ENCODE results near the gene LGALS7.

Gene LGALS7

DNA sequence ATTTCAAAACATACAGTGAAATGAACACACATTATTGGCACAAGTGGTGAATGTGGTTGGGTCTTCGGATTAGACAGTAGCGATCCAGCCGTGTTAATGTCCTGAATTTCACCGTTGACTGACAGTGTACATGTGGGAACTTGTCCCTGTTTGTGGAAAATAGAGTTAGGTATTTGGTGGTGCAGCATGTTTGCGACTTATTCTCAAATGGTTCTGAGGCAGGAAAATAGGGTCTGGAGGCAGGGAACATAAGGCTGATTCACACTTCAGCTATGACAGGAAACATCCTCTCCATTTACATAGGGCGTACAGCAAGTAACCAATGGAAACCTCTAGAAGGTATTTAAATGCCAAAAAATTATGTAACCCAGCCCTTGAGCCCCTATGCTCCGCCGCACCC lies 19.9 kb upstream of the LGALS7 start:
- TF ChIP-seq, protein P1, sequence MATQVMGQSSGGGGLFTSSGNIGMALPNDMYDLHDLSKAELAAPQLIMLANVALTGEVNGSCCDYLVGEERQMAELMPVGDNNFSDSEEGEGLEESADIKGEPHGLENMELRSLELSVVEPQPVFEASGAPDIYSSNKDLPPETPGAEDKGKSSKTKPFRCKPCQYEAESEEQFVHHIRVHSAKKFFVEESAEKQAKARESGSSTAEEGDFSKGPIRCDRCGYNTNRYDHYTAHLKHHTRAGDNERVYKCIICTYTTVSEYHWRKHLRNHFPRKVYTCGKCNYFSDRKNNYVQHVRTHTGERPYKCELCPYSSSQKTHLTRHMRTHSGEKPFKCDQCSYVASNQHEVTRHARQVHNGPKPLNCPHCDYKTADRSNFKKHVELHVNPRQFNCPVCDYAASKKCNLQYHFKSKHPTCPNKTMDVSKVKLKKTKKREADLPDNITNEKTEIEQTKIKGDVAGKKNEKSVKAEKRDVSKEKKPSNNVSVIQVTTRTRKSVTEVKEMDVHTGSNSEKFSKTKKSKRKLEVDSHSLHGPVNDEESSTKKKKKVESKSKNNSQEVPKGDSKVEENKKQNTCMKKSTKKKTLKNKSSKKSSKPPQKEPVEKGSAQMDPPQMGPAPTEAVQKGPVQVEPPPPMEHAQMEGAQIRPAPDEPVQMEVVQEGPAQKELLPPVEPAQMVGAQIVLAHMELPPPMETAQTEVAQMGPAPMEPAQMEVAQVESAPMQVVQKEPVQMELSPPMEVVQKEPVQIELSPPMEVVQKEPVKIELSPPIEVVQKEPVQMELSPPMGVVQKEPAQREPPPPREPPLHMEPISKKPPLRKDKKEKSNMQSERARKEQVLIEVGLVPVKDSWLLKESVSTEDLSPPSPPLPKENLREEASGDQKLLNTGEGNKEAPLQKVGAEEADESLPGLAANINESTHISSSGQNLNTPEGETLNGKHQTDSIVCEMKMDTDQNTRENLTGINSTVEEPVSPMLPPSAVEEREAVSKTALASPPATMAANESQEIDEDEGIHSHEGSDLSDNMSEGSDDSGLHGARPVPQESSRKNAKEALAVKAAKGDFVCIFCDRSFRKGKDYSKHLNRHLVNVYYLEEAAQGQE (IDR thresholded peaks at IDR 0.05; ENCODE audit: low read depth), result no peak
- TF ChIP-seq CEBPB (IDR thresholded peaks at IDR 0.05) (no peak), USF1 (IDR thresholded peaks at IDR 0.05) (no peak), EP300 (IDR thresholded peaks at IDR 0.05; ENCODE audit: borderline replicate concordance) (no peak), YY1 (IDR thresholded peaks at IDR 0.05; ENCODE audit: low read depth) (no peak), ZBTB7A (IDR thresholded peaks at IDR 0.05; ENCODE audit: low read depth) (no peak), RAD21 (IDR thresholded peaks at IDR 0.05; ENCODE audit: low read depth) (no peak), TCF12 (IDR thresholded peaks at IDR 0.05; ENCODE audit: low read depth) (no peak), EGR1 (IDR thresholded peaks at IDR 0.05) (no peak), FOXM1 (IDR thresholded peaks at IDR 0.05; ENCODE audit: borderline replicate concordance, low read depth) (no peak), MAX (IDR thresholded peaks at IDR 0.05) (no peak), TAF1 (IDR thresholded peaks at IDR 0.05; ENCODE audit: low read depth) (no peak), CREB1 (IDR thresholded peaks at IDR 0.05; ENCODE audit: low read depth) (no peak), TEAD4 (IDR thresholded peaks at IDR 0.05) (no peak), NFIC (IDR thresholded peaks at IDR 0.05) (no peak)

DNA sequence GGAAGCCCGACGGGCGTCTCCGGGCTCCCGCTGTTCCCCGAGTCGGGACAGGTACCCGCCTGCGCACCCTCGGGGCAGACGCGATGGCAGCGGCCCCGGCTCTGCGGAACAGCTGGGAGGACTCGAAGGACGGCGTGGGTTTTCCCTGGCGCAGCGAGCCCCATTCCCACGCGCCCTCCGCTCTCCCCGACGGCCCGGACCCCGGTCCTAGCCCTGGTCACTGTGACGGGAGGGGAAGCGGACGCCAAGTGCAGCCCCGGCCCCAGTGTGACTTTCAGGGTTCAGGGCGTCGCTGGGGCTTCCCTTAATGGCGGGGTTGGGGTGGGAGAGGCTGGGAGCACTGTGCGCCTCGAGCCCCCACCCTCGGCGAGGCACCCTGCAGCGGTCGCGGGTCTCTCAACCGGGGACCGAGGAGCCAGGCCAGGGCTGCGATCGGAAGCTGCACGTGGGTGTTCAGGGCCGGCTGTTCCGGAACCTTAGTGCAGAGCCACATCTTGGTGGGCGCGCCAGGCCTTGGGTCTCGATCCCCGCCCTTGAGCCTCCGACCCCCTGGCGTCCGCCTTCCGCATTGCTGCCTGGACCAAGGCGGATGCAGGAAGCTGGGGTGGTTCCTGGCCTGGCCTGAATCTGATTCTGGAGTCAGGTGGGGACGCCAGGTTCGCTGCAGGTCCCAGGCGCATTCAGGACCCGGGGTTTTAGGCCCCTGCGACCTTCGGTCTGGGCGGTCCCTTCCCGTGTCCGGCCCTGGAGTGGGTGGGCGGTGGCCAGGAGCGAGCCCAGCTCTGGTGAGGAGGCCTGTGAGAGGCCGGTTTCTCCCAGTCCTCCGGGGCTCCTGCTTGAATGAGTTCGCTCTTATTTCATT lies 19.2 kb upstream of the LGALS7 start:
- TF ChIP-seq NFIC (IDR thresholded peaks at IDR 0.05) (no peak), TCF12 (IDR thresholded peaks at IDR 0.05; ENCODE audit: low read depth) (no peak), USF1 (IDR thresholded peaks at IDR 0.05) (no peak), TAF1 (IDR thresholded peaks at IDR 0.05; ENCODE audit: low read depth) (no peak), MAX (IDR thresholded peaks at IDR 0.05) (no peak), EP300 (IDR thresholded peaks at IDR 0.05; ENCODE audit: borderline replicate concordance) (no peak), EGR1 (IDR thresholded peaks at IDR 0.05) (no peak), ZBTB7A (IDR thresholded peaks at IDR 0.05; ENCODE audit: low read depth) (no peak), CEBPB (IDR thresholded peaks at IDR 0.05) (no peak), FOXM1 (IDR thresholded peaks at IDR 0.05; ENCODE audit: borderline replicate concordance, low read depth) (no peak), YY1 (IDR thresholded peaks at IDR 0.05; ENCODE audit: low read depth) (no peak), CREB1 (IDR thresholded peaks at IDR 0.05; ENCODE audit: low read depth) (no peak), RAD21 (IDR thresholded peaks at IDR 0.05; ENCODE audit: low read depth) (no peak), TEAD4 (IDR thresholded peaks at IDR 0.05) (no peak)
- TF ChIP-seq, protein P1 (IDR thresholded peaks at IDR 0.05; ENCODE audit: low read depth), result no peak

- no peak for TF ChIP-seq RAD21 (IDR thresholded peaks at IDR 0.05; ENCODE audit: low read depth)
- TF ChIP-seq TCF12 (IDR thresholded peaks at IDR 0.05; ENCODE audit: low read depth), result no peak
- no peak for TF ChIP-seq MAX (IDR thresholded peaks at IDR 0.05)
- TF ChIP-seq TAF1 (IDR thresholded peaks at IDR 0.05; ENCODE audit: low read depth), result no peak
- TF ChIP-seq FOXM1 (IDR thresholded peaks at IDR 0.05; ENCODE audit: borderline replicate concordance, low read depth), result no peak
- no peak for TF ChIP-seq CEBPB (IDR thresholded peaks at IDR 0.05)
- TF ChIP-seq EP300 (IDR thresholded peaks at IDR 0.05; ENCODE audit: borderline replicate concordance), result no peak
- TF ChIP-seq YY1 (IDR thresholded peaks at IDR 0.05; ENCODE audit: low read depth), result no peak
- no peak for TF ChIP-seq TEAD4 (IDR thresholded peaks at IDR 0.05)
- TF ChIP-seq USF1 (IDR thresholded peaks at IDR 0.05), result no peak
- no peak for TF ChIP-seq EGR1 (IDR thresholded peaks at IDR 0.05)
- TF ChIP-seq CREB1 (IDR thresholded peaks at IDR 0.05; ENCODE audit: low read depth), result no peak
- no peak for TF ChIP-seq NFIC (IDR thresholded peaks at IDR 0.05)
- TF ChIP-seq, protein P1 (IDR thresholded peaks at IDR 0.05; ENCODE audit: low read depth), result no peak
- no peak for TF ChIP-seq ZBTB7A (IDR thresholded peaks at IDR 0.05; ENCODE audit: low read depth)
These were observed 15.3 kb upstream of the LGALS7 start, which contains the start of gene LGALS7B for GRCh38 chr19:38788478-38789243. LGALS7B (plus strand) TSS chr19:38789200; CDS start chr19:38789227, 27 bp downstream.
